ENCODE measurements around the gene BCAS3.

DNA sequence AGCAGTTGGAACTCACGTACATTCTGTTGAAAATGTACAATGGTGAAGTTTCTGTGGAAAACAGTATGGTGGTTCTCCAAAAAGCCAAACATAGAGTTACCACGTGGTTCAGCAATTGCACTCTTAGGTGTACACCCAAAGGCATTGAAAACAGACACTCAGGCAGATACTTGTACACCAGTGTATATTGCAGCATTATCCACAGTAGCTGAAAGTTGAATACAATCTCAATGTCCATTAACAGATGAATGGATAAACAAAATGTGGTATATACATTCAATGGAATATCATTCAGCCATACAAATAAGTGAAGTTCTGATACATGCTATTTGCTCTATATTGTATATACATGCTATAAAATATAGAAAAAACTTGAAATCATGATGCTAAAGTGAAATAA is 745.2 kb downstream of the BCAS3 start:
- TF ChIP-seq, protein P1, sequence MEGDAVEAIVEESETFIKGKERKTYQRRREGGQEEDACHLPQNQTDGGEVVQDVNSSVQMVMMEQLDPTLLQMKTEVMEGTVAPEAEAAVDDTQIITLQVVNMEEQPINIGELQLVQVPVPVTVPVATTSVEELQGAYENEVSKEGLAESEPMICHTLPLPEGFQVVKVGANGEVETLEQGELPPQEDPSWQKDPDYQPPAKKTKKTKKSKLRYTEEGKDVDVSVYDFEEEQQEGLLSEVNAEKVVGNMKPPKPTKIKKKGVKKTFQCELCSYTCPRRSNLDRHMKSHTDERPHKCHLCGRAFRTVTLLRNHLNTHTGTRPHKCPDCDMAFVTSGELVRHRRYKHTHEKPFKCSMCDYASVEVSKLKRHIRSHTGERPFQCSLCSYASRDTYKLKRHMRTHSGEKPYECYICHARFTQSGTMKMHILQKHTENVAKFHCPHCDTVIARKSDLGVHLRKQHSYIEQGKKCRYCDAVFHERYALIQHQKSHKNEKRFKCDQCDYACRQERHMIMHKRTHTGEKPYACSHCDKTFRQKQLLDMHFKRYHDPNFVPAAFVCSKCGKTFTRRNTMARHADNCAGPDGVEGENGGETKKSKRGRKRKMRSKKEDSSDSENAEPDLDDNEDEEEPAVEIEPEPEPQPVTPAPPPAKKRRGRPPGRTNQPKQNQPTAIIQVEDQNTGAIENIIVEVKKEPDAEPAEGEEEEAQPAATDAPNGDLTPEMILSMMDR (IDR thresholded peaks at IDR 0.05 in 4 of 5, conservative IDR thresholded peaks at IDR 0.05 in 1 of 5) = no peak
- TF ChIP-seq POLR2A (IDR thresholded peaks at IDR 0.05) = no peak
